Astrocyte (in vitro differentiated cells and primary cell): ENCODE data around the gene EYS.

Experiments
- EZH2 ChIP-seq: IDR thresholded peaks from 2 replicates; pipeline ENCODE4 v1.6.1; 2012; ENCODE audit warnings: mild to moderate bottlenecking, low read length, inconsistent platforms; ENCODE audit not compliant: insufficient read depth
- TF ChIP-seq, protein P1 (sequence below): IDR thresholded peaks from 2 replicates; pipeline ENCODE4 v1.5.1; 2011; ENCODE audit warnings: low read depth, mild to moderate bottlenecking, inconsistent platforms, low read length, moderate library complexity; ENCODE audit not compliant: insufficient read depth

DNA sequence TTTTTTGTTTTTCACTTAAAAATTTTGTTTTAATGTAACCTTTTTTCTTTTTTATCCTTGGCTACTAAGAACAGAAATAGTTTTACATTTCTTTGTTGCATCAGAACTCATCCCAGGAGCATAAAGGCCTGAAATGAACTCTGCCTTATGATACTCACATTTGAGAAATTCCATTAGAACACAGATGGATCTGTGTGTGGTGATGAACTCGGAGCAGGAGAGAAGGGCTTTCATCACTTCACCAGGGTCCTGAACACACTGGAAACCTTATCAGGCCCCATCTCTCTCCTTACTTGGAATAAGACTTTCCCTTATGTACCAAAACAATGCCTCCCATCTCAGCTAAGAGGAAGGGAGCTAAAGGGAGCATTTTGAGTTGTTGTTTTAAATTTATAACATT is 1932.1 kb downstream of the EYS start:
- no peak for TF ChIP-seq EZH2
- TF ChIP-seq, protein P1, sequence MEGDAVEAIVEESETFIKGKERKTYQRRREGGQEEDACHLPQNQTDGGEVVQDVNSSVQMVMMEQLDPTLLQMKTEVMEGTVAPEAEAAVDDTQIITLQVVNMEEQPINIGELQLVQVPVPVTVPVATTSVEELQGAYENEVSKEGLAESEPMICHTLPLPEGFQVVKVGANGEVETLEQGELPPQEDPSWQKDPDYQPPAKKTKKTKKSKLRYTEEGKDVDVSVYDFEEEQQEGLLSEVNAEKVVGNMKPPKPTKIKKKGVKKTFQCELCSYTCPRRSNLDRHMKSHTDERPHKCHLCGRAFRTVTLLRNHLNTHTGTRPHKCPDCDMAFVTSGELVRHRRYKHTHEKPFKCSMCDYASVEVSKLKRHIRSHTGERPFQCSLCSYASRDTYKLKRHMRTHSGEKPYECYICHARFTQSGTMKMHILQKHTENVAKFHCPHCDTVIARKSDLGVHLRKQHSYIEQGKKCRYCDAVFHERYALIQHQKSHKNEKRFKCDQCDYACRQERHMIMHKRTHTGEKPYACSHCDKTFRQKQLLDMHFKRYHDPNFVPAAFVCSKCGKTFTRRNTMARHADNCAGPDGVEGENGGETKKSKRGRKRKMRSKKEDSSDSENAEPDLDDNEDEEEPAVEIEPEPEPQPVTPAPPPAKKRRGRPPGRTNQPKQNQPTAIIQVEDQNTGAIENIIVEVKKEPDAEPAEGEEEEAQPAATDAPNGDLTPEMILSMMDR, result no peak
